ENCODE data around the gene TNFRSF21. TPM values are rescaled to one million over a fixed set of nuclear protein-coding genes. Genes with fewer than 3 reads are reported as not detected.

Gene TNFRSF21
- total RNA-seq, 1 donor = 1.4 TPM

GRCh38 chr6:47187113-47187512 lies 122.6 kb downstream of the TNFRSF21 start:
- Histone ChIP-seq H4K20me1 (ENCODE audit: insufficient read depth, low read length) (no peaks in the 10 kb centered on the region), H3K4me1 (ENCODE audit: insufficient read depth, low read length) (peaks cover 13% of the 10 kb centered on the region), H3K79me2 (ENCODE audit: insufficient read depth, low read length) (no peaks in the 10 kb centered on the region), H3K9me3 (ENCODE audit: low read depth, low read length) (no peaks in the 10 kb centered on the region), H3K27ac (ENCODE audit: low read depth, low read length) (no peak overlapping the region), H3K4me2 (ENCODE audit: insufficient read depth, low read length) (no peak overlapping the region), H3K36me3 (ENCODE audit: insufficient read depth, low read length) (no peaks in the 10 kb centered on the region), H3K4me3 (ENCODE audit: insufficient read depth, low read length) (no peak overlapping the region), H2AFZ (ENCODE audit: low read length) (no peak overlapping the region), H3K27me3 (ENCODE audit: insufficient read depth, low read length) (no peaks in the 10 kb centered on the region)
- no peak for DNase-seq (ENCODE audit: insufficient read length, low spot score, missing footprints)
- TF ChIP-seq CTCF (IDR thresholded peaks at IDR 0.05; ENCODE audit: extremely low read depth, low read depth, low read length) = no peak

GRCh38 chr6:47182291-47182957 lies 127.3 kb downstream of the TNFRSF21 start:
- H3K9me3 ChIP-seq (ENCODE audit: low read depth, low read length) = no peaks in the 10 kb centered on the region
- no peak overlapping the region for H3K4me3 ChIP-seq (ENCODE audit: insufficient read depth, low read length)
- peaks cover 11% of the 10 kb centered on the region for H3K4me1 ChIP-seq (ENCODE audit: insufficient read depth, low read length)
- no peak overlapping the region for H2AFZ ChIP-seq (ENCODE audit: low read length)
- no peaks in the 10 kb centered on the region for H3K36me3 ChIP-seq (ENCODE audit: insufficient read depth, low read length)
- no peak for DNase-seq (ENCODE audit: insufficient read length, low spot score, missing footprints)
- TF ChIP-seq CTCF (IDR thresholded peaks at IDR 0.05; ENCODE audit: extremely low read depth, low read depth, low read length) = no peak
- H3K79me2 ChIP-seq (ENCODE audit: insufficient read depth, low read length) = no peaks in the 10 kb centered on the region
- no peaks in the 10 kb centered on the region for H3K27me3 ChIP-seq (ENCODE audit: insufficient read depth, low read length)
- no peak overlapping the region for H3K4me2 ChIP-seq (ENCODE audit: insufficient read depth, low read length)
- no peak overlapping the region for H3K27ac ChIP-seq (ENCODE audit: low read depth, low read length)
- no peaks in the 10 kb centered on the region for H4K20me1 ChIP-seq (ENCODE audit: insufficient read depth, low read length)

- no peaks in the 10 kb centered on the region for H3K36me3 ChIP-seq (ENCODE audit: insufficient read depth, low read length)
- H3K9me3 ChIP-seq (ENCODE audit: low read depth, low read length) = no peaks in the 10 kb centered on the region
- H3K4me1 ChIP-seq (ENCODE audit: insufficient read depth, low read length) = peaks cover 11% of the 10 kb centered on the region
- no peak for TF ChIP-seq CTCF (IDR thresholded peaks at IDR 0.05; ENCODE audit: extremely low read depth, low read depth, low read length)
- no peak overlapping the region for H3K4me3 ChIP-seq (ENCODE audit: insufficient read depth, low read length)
- H4K20me1 ChIP-seq (ENCODE audit: insufficient read depth, low read length) = no peaks in the 10 kb centered on the region
- no peak for DNase-seq (ENCODE audit: insufficient read length, low spot score, missing footprints)
- no peaks in the 10 kb centered on the region for H3K27me3 ChIP-seq (ENCODE audit: insufficient read depth, low read length)
- no peak overlapping the region for H3K27ac ChIP-seq (ENCODE audit: low read depth, low read length)
- no peaks in the 10 kb centered on the region for H3K79me2 ChIP-seq (ENCODE audit: insufficient read depth, low read length)
- no peak overlapping the region for H2AFZ ChIP-seq (ENCODE audit: low read length)
- no peak overlapping the region for H3K4me2 ChIP-seq (ENCODE audit: insufficient read depth, low read length)
Observed at GRCh38 chr6:47181681-47182080, 128.0 kb downstream of the TNFRSF21 start.

Other genes with a start within 250 kb of the TNFRSF21 start
- 26.2 and 30.4 TPM in 2 replicates for gene CD2AP, start 167.9 kb upstream of the TNFRSF21 start, total RNA-seq

Data from osteoblast (primary cell).